ENCODE results near the gene SERPINB1. TPM values are rescaled to one million over a fixed set of nuclear protein-coding genes. Genes with fewer than 3 reads are reported as not detected.
"Not testable (repeated sequence)": the region's sequence is repeated elsewhere in the genome, so short reads cannot be mapped to it uniquely, and the experiment has no call there.

Gene SERPINB1
- total RNA-seq, 1 donor from 2014 or later: 33.5 TPM

DNA sequence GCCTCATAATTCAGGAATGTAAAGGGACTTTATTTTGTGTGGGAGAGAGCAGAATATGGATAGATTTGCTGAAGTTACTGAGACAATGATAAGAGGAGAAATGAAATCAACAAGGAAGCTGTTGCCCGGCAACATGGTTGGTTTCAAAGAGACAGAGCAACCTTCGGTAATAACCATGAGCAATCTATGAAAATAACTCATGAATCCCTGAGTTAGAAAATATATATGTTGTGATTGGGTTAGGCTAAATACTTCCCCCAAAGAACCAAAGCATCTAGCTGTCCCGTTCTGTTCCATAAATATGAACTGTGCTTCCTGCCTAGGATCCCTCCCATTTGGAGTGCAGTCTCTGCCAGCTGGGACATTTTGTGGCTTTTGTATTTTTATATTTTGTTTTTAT lies 23.1 kb downstream of the SERPINB1 start:
- DNase-seq (ENCODE audit: low read depth): peak; percentile 43

DNA sequence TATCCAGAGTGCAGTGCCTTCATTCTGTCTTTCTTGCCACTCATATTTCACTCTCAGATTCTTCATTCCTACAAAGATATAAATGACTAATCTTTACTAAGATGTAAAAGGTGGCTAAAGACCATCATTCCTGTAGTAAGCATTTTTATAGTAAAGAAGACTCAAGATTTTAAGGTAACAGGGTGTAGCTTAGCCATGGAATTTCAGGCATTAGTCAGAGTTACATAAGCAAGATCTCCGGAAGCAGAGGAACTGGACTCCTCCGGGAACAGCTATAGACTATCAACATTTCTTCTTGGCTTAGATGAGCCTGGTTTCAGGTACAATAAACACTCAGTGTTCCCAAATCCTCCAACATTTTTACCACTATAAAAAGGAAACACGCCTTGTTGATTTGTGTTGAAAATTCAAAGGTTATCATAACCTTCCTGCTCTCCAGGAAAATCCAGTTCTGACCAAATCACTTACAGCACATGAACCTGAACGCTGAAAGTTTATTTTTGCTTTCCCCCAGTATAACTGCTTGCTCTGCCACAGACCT lies 23.7 kb downstream of the SERPINB1 start:
- peak; percentile 36 for DNase-seq (ENCODE audit: low read depth)

DNA sequence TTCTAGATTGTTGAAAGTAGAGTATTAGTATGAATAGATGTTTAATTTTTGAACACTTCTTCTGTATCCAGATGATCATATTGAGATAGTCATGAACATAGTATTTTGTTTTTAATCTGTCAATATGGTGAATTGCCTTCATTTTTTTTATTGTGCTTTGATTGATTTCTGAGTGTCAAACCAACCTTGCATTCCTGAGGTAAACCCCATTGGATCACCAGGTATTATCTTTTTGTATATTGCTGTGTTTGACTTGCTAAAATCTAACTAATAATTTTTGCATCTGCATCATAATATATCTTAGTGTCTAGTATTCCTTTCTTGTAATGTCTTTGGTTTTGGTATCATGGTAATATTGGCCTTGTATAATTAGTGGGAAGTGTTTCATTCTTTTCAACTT lies 25.5 kb downstream of the SERPINB1 start:
- no peak for DNase-seq (ENCODE audit: low read depth)

DNA sequence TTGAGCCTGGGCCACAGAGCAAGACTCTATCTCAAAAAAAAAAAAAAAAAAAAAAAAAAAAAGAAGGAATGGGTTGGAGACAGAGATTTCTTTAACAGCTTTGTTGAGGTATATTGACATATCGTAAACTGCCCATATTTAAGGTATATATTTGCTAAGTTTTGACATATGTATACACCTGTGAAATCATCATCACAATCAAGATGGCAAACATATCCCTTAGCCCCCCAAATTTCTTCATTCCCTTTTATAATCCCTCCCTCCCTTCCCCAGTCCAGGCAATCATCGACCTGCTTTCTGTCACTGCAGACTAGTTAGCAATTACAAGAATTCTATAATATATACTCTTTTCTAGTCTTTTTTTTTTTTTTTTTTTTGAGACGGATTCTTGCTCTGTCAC lies 29.0 kb downstream of the SERPINB1 start:
- no peak for DNase-seq (ENCODE audit: low read depth)

DNA sequence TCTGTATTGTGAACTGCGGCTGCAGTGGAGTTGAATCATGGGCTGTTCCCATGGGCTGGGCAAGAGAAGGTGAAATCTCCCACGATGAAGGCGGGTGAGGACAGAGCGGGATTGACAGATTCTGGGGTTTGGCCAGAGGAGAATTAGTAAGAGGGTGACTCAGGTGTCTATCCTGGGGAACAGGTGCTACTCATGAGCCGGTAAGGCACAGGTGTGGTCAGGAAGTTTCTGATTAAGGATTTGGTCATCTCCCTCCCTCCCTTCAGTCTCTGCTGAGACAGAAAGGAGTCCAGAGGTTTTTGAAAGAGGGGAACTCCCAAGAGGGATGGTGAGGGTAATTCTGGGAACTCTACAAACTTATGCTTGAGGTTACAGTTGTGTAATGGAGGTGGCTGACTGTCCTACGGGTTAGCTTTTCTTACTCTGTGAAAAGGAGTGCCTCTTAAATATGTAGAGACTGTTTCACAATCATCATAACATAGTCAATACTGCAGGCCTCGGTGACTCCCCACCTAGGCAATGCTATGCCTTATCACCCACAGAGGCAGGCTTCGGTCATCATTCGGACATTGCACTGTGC lies 31.5 kb downstream of the SERPINB1 start:
- no peak for DNase-seq (ENCODE audit: low read depth)

- no peak for DNase-seq (ENCODE audit: low read depth)
These were observed 32.6 kb downstream of the SERPINB1 start for GRCh38 chr6:2809015-2809414.

DNA sequence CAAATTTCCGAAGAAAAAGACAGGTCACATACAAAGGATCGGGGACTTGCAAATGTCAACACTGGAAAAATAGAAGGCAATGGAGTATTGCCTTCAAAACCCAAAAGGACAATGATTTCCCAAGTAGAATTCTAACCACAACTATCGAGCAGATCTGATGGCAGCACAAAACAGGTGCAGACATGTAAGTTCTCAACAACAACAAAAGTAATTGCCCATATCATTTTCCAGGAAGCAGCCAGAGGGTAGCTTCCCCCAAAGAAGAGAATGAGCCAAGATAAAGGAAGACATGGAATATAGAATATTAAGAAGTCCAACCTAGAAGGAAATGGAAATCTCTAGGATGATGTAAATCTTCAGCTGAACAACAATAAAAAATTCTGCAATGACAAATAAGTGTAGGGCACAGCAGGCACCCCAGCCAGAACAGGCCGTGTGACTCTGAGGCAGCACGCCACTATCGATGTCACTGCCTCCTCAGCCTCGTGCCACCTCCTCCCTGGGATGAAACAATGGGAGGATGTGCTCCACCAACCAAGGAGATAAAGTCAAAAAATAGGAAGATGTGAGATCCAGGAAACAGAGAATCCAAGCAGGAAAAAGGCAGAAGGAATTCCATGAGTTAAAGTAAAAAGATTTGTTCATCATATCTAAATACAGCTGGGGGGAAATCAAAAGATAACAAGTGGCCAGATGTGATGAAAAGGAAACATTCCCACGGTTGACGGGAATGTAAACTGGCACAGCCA lies 34.1 kb downstream of the SERPINB1 start:
- DNase-seq (ENCODE audit: low read depth): peak; percentile 46

DNA sequence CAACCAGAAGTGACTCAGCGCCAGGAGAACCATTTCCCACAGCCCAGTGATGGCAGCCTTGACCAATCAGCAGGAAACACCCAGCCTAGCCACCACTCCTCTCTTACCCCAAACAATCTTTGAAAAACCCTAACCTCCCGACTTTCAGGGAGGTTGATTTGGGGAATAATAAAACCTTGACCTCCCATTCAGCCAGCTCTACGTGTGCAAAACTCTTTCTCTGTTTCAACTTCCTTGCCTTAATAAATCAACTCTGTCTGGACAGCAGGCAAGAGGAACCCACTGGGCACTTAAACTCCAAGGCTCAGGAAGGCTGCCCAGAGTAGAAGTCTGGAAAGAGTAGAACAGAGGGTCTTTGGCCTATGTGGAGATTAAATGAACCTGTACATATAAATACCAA lies 35.0 kb downstream of the SERPINB1 start:
- no peak for DNase-seq (ENCODE audit: low read depth)

GRCh38 chr6:2805031-2805430 lies 36.6 kb downstream of the SERPINB1 start:
- DNase-seq (ENCODE audit: low read depth): no peak

DNA sequence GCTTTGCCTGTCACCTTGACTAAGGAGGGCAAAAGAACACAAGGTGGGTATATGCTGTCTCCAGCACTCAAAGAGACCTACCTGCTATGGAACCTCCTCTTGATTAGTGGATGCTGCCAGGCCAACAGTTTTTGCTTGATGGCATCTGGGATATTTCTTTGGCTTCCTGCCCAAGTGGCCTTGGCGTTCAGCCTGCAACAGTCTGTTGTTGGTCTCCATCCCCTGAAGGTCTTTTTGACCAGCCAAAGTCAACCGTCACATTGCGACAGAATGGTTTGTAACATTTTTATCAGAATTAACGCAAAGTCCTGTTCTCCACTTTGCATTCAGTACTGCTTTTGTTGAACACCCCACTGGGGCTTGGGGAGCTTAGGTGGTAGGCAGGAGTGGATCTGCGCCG lies 37.1 kb downstream of the SERPINB1 start:
- no peak for DNase-seq (ENCODE audit: low read depth)

GRCh38 chr6:2803731-2804429 lies 37.8 kb downstream of the SERPINB1 start:
- no peak for DNase-seq (ENCODE audit: low read depth)

DNA sequence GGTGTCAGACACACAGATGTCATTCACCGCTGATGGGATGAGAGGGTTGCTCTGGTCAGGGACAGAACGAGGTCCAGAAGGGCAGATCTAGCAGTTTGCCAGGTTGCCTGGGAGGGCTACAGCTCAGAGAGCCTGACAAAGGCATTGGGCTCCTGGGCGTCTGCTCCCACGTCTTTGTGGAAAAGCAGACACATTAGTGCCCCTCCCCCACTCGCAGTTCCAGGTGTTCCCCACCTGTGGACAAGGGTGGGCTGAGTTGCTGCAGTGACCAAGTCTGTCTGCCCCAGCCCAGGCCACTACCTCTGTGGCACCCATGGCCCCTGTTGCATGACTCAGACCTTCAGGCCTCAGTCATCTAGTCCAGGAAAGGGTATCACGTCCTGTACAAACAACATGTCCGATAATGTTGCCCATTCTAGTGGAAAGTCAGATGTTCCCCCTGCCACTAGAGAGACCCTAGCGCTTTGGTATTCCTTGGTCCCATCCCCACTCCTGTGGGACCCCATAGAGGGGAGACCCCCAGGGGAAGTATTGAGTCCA lies 39.1 kb downstream of the SERPINB1 start:
- DNase-seq (ENCODE audit: low read depth): no peak

DNA sequence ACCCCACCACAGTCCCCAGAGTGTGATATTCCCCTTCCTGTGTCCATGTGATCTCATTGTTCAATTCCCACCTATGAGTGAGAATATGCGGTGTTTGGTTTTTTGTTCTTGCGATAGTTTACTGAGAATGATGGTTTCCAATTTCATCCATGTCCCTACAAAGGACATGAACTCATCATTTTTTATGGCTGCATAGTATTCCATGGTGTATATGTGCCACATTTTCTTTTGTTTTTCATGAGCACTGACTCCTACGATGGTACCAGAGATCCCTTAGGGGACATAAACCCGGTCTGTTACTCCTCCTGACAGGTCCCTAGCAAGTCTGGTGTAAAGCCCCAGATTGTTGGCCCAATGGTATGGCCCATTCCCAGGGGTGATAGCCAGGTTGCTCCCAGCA lies 40.0 kb downstream of the SERPINB1 start:
- DNase-seq (ENCODE audit: low read depth): not testable (repeated sequence)

- no peak for DNase-seq (ENCODE audit: low read depth)
These were observed 40.9 kb downstream of the SERPINB1 start for GRCh38 chr6:2800552-2801316.

DNA sequence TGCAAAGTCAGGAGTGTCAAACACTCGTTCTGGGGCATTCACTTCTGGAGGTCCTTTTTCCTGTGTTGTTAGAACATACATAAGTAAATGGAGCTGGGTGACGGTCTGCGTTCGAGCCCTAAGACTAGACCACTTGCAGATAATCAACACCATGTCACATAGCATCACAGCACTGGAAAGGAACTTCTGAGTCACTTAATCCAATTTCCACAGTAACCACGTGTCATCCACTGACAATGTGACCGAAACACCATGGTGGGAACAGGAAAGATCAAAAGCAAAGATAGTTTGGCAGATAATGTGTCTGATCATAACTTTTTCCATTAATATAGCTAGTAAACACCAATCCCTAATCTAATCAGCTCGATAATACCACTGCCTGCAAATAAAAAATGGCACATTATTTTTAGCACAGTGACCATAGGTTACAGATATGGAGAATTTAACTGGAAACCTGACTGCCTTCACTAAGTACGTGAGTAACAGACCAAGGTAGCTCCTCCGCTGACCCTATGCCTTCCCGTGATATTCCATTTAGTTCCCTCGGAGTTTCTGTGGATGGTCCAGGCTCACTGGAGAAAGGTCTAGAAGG lies 41.6 kb downstream of the SERPINB1 start:
- DNase-seq (ENCODE audit: low read depth): peak; percentile 54

GRCh38 chr6:2798586-2799134 lies 43.0 kb downstream of the SERPINB1 start:
- DNase-seq (ENCODE audit: low read depth): peak; percentile 45

DNA sequence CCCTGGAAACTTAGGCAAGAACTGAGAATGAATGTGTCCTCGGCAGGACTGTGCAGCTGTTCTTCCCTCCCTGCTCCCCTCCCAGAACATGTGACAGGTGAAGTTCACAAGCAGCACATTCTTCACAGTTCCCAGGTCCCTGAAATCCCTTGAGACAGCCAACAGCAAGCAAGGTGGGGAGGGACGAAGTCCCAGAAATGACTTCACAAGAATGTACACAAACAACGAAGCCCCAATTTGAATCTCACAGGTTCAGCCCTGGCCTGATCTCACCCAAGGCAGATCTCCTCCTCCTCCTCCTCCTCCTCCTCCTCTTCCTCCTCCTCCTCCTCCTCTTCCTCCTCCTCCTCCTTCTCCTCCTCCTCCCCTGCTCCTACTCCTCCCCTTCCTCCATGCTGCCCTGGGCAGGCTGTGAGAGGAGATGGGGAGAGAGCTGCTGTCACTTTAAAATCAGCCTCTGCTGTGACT lies 44.1 kb downstream of the SERPINB1 start:
- peak; percentile 64 for DNase-seq (ENCODE audit: low read depth)

GRCh38 chr6:2796861-2797260 lies 44.8 kb downstream of the SERPINB1 start:
- no peak for DNase-seq (ENCODE audit: low read depth)

DNA sequence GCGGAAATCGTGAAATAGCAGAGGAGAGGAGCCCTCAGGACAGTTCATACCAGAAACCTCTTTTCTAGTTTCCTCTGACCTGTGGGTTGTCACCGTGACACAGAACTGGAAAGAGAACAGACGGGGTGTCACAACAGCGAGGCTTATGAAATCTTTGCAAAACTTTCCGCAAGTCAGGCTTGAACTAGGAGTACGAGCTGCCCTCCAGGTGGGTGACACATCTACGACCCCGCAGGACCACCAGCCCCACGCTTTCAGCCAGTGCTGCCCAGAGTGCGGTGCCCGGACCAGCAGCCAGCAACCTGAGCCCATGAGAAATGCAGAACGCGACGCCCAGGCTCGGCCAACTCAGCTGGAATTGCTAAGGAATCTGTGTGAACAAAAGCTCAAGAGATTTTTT lies 45.7 kb downstream of the SERPINB1 start:
- DNase-seq (ENCODE audit: low read depth): no peak

DNA sequence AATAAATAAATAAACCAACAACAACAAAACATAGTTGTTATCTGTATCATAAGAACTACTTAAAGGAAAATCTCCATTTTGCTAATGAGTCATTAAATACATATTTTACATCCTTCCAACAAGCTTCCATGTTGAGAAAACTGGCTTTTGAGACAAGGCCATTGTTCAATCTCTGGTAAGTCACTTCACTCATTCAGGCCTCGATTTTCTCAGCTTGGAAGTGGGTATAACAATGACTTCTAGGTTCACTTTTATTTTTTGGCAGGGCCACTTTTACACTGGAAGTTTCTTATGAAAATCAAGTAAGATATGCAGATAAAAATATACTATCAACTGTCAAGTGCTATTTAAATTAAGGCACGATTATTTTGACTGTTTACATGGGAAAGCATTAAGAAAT lies 46.5 kb downstream of the SERPINB1 start:
- no peak for DNase-seq (ENCODE audit: low read depth)
